ENCODE results near the gene CYP2U1. TPM values are rescaled to one million over a fixed set of nuclear protein-coding genes. Genes with fewer than 3 reads are reported as not detected.

Gene CYP2U1
- total RNA-seq = 5.0 and 5.2 TPM in 2 replicates

GRCh38 chr4:107930821-107931774, at the start of gene CYP2U1:
Gene CYP2U1 (plus strand): TSS chr4:107931549. CDS start chr4:107931644, 95 bp downstream.

DNA sequence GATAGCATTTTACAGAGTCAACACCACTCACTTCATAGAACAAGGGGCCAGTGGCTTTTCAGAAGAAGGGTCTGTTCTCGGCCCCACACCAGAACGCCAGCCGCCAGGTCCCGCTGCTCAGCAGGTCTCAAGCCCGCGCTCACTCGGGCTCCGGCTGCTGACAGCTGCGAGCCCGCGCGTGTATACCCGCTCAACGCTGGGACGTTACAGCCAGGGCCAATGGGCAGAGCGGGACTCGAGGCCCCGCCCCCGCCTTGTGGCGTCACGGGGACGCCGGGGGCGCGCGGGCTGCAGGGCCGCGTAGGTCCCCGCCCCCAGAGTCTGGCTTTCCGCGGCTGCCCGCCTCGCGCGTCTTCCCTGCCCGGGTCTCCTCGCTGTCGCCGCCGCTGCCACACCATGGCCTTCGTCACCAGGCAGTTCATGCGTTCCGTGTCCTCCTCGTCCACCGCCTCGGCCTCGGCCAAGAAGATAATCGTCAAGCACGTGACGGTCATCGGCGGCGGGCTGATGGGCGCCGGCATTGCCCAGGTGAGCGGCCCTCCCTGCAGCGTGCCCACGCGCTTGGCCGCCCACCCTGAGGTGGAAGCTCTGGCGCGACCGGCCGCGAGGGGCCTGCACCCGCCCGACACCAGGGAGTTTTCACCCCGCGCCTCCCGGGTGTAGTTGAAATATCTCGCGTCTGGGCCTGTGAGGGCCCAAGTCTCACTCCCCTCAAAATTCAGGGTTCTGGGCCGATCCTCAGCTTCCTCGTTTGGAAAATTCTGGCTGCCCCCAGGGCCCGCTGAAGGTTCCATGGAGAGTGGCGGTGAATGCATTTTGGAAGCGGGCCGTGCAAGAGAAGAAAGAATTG, 58.4 kb downstream of the CYP2U1 start, which contains the start of gene HADH:
Gene HADH, plus strand, starts transcription at position 353 of the 850 bp plus-strand sequence. Its CDS starts 44 bp downstream, at position 397.

Other genes starting within 250 kb of the CYP2U1 start
- 66.8 and 114 TPM in 2 replicates for gene PAPSS1, start 211.3 kb upstream of the CYP2U1 start, total RNA-seq
- 37.9 and 78.8 TPM in 2 replicates for gene SGMS2, start 106.6 kb upstream of the CYP2U1 start, total RNA-seq
- gene HADH, start 58.3 kb downstream of the CYP2U1 start, total RNA-seq = 6.3 and 7.4 TPM in 2 replicates
- gene LEF1, start 237.4 kb downstream of the CYP2U1 start, total RNA-seq = not detected in 2 replicates